ENCODE data around the gene RNASEL.

Gene RNASEL

GRCh38 chr1:182600745-182601415 lies 11.8 kb upstream of the RNASEL start:
- DNase-seq (ENCODE audit: low spot score) = no peak

- DNase-seq (ENCODE audit: low spot score) = no peak
Measured at GRCh38 chr1:182600036-182600713, 11.1 kb upstream of the RNASEL start.

DNA sequence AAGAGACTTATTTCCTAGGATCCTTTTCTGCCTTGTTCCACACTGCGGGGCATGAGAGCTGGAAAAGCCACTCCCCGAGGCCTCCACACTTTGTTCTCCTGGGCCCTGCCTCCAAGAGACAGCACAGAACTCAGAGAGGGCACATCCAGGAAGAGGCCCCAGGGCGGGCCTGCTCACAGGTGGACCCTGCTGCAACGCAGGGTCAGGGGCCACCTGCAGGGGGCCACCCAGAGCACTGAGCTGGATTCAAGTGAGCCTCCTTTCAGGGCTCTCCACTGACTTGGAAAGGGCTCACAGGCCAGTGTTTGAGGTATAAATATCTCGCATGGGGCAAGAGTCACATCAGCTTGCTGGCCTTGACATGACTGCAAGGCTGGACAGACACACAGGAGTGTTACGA lies 10.3 kb upstream of the RNASEL start:
- DNase-seq (ENCODE audit: low spot score) = no peak

DNA sequence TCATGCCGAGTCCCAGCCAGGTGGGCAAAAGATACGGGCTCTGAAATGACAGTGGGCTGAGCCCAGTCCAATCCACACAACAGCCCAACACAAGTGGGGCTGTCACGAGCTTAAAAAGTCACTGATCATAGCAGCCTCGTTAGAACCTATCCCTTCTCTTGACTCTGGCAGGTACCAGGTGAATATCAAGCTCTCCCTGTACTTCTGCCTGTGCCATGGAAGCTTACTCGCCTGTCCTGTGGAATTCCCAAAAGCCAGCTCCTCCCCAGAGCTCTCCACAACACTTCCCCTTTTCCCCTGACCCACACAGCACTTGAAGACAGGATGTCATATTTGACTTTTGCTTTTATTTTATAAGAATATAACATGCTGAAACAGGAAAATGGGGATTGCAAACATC lies 9.2 kb upstream of the RNASEL start:
- no peak for DNase-seq (ENCODE audit: low spot score)

DNA sequence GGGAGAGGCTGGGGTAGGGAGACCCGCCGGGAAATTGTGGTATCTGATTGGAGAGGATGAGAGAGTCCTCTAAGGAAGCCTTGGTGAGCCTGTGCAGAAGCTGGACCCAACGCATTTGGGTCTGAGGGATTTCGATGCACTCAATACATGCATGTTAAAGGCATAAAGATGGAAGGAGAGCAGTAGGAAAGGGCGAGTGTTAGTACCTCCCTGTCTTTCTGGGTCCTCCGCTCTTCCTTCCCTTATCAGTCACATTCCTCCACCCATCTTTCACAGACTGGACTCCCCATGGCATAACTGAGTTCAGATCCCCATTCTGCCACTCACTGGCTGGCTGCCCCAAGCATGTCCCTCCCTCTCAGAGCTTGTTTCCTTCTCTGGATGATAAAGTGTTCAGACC lies 7.9 kb upstream of the RNASEL start:
- DNase-seq (ENCODE audit: low spot score) = no peak

DNA sequence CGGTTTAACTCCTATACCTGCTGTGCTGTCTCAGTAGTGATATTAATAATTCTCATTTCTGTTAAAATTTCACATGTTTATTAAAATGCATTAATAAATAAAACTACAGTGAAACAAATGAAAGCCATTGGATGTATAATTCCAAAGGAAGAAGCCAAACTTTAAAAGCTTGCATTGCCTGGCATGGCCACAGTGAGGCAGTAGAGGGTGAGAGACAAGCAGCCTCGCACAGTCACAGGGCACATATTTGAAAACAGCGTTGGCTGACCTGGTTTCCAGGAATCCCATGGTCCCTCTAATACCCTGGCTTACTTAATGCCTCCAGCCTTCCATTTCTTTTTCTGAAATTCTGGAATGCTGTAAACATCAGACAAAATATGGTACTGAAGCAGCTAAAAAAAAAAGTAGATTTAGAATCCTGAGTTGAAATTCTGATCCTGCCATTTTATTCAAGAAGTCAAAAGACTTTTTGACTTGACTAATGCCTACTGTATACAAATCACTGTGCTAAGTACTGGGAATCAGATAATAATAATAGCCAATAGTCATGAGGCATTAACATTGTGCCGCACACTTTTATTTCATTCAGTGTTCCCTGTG lies 6.7 kb upstream of the RNASEL start:
- peak; percentile 64 for DNase-seq (ENCODE audit: low spot score)

GRCh38 chr1:182589931-182590330 lies 875 bp upstream of the RNASEL start:
- no peak for DNase-seq (ENCODE audit: low spot score)

- DNase-seq (ENCODE audit: low spot score) = no peak
Measured at GRCh38 chr1:182589520-182589919, 464 bp upstream of the RNASEL start.

- no peak for DNase-seq (ENCODE audit: low spot score)
Measured at GRCh38 chr1:182587666-182588499, 1.2 kb downstream of the RNASEL start.

DNA sequence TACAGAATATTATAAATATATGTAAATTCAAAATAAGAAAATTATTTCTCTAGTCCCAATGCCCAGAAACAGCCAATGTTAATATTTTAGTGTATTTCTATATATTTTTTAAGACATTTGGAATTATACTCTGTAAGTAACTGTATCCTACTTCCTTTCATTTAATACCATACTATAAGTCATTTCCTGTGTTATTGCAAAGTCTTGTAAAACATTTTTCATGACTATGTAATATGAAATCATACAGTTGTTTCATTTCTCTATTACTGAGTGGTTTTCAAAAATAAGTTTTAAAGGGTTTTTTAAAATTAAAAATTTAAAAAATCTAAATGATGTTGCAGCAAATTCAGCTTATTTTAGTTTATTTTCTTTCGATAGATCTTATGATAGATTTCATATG lies 2.0 kb downstream of the RNASEL start:
- peak; percentile 21 for DNase-seq (ENCODE audit: low spot score)

DNA sequence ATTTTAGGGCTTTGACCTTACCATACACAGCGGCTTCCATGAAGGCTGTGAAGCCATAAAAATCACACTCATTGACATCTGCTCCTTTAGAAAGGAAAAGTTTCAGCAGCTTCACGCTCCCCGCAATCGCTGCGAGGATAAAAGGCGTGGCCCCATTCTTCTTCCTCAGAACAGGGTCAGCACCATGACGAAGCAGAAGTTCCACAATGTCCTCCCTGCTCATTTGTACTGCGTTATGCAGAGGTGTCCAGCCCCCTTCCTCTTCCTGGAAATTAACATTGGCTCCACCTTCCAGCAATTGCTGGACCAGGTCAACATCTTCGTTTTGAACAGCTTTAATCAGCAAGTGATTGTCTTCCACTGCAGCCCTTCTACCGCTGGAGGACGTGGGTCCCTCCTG lies 2.7 kb downstream of the RNASEL start:
- no peak for DNase-seq (ENCODE audit: low spot score)

- DNase-seq (ENCODE audit: low spot score) = no peak
Measured at GRCh38 chr1:182584746-182585145, 4.3 kb downstream of the RNASEL start.

- DNase-seq (ENCODE audit: low spot score) = no peak
Measured at GRCh38 chr1:182580736-182581135, 8.3 kb downstream of the RNASEL start.

GRCh38 chr1:182575540-182576149 lies 13.4 kb downstream of the RNASEL start:
- no peak for DNase-seq (ENCODE audit: low spot score)

GRCh38 chr1:182574156-182574555 lies 14.9 kb downstream of the RNASEL start:
- DNase-seq (ENCODE audit: low spot score) = no peak

DNA sequence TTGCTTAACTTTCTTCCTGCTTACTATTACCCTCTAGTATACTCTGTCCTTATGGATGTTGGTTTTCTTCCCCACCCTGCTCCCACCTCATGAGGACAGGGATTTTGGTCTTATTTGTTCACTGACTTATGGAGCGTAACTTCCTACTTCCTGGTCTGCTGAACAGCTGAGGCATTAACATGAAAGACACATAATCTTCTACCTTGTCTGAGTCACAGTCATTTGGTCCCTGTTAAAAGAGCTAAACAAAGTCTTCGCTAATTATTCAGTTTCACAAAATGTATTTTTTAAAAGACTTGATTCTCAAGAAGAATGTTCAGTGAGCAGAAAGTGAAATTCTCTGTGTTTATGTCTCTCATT lies 18.5 kb downstream of the RNASEL start:
- DNase-seq (ENCODE audit: low spot score) = no peak

GRCh38 chr1:182569939-182570610 lies 19.0 kb downstream of the RNASEL start:
- DNase-seq (ENCODE audit: low spot score) = no peak

DNA sequence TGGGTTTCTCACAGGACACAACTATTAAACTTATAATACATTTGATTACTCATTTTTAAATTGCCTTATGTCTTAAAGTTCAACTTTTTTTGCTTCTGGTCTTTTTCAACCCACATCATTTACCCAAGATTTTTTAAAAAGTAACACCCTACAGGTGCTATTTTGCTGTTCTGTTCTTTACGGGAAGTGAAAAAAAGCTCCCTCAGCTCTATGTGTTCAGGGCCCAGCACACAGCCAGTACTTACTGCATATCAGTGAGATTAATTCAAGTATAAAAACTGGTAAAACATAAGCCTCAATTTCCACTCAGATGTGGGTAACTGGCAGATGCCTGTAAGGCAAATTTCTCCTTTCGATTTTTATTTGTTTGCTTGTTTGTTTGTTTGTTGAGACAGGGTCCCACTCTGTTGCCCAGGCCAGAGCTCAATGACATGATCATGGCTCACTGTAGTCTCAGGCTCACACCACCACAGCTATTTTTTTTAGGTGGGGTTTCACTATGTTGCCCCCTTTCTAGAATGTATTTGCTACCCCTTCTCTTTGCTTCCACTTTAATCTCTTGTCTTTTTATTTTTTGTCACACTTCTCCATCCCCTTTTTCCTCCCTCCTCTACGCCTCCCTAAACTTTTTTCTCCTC lies 20.3 kb downstream of the RNASEL start:
- no peak for DNase-seq (ENCODE audit: low spot score)

DNA sequence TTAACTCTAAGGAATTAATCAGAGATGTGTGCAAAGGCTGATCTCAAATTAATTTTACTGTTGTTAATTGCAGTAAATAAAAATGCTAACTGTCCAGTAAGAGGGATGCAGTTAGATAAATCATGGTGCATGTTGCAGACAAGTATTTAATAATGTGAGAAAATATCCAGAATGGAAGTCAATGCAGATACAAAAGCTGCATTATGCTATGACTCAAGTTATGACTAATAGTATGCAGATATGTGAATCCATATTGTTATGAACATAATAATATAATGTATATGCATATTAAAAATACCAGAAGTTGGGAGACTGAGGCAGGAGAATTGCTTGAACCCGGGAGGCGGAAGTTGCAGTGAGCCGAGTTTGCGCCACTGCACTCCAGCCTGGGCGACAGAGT lies 21.4 kb downstream of the RNASEL start:
- no peak for DNase-seq (ENCODE audit: low spot score)

- DNase-seq (ENCODE audit: low spot score) = no peak
Measured at GRCh38 chr1:182565537-182565936, 23.5 kb downstream of the RNASEL start.

- no peak for DNase-seq (ENCODE audit: low spot score)
Measured at GRCh38 chr1:182564406-182565004, 24.6 kb downstream of the RNASEL start.

All from RKO (cell line).